GM18502 (cell line): ENCODE data around the gene RXRA.

Experiments used
- ATAC-seq: cut with Tn5 transposase; IDR thresholded peaks from one replicate; pipeline ENCODE4 v1.9.1; 2021; ENCODE audit warnings: mild to moderate bottlenecking; ENCODE audit not compliant: unreplicated experiment, poor library complexity

Gene RXRA

GRCh38 chr9:134390947-134391318 is 64.7 kb downstream of the RXRA start:
- ATAC-seq: peak; percentile 29

GRCh38 chr9:134391319-134392231 is 65.3 kb downstream of the RXRA start:
- peak; percentile 47 for ATAC-seq

GRCh38 chr9:134392900-134393299 is 66.6 kb downstream of the RXRA start:
- ATAC-seq: no peak

- no peak for ATAC-seq
These were observed 67.5 kb downstream of the RXRA start for GRCh38 chr9:134393582-134394280.

- ATAC-seq: no peak
These were observed 68.8 kb downstream of the RXRA start for GRCh38 chr9:134395002-134395517.

GRCh38 chr9:134395737-134396257 is 69.5 kb downstream of the RXRA start:
- ATAC-seq: no peak

- ATAC-seq: peak; percentile 35
These were observed 70.0 kb downstream of the RXRA start for GRCh38 chr9:134396258-134396742.

GRCh38 chr9:134396825-134397224 is 70.6 kb downstream of the RXRA start:
- ATAC-seq: no peak

- ATAC-seq: no peak
These were observed 72.5 kb downstream of the RXRA start for GRCh38 chr9:134398756-134399155.

- ATAC-seq: no peak
These were observed 73.3 kb downstream of the RXRA start for GRCh38 chr9:134399435-134400056.

- ATAC-seq: no peak
These were observed 74.0 kb downstream of the RXRA start for GRCh38 chr9:134400283-134400682.

GRCh38 chr9:134401391-134401790 is 75.1 kb downstream of the RXRA start:
- no peak for ATAC-seq

- no peak for ATAC-seq
These were observed 75.9 kb downstream of the RXRA start for GRCh38 chr9:134402182-134402581.

GRCh38 chr9:134403292-134403681 is 77.0 kb downstream of the RXRA start:
- no peak for ATAC-seq

GRCh38 chr9:134403682-134404301 is 77.5 kb downstream of the RXRA start:
- ATAC-seq: no peak

- ATAC-seq: no peak
These were observed 78.4 kb downstream of the RXRA start for GRCh38 chr9:134404376-134405358.

- ATAC-seq: no peak
These were observed 79.3 kb downstream of the RXRA start for GRCh38 chr9:134405527-134405926.

GRCh38 chr9:134406366-134407120 is 80.3 kb downstream of the RXRA start:
- no peak for ATAC-seq
